ENCODE measurements around the gene EFCAB6. TPM values are rescaled to one million over a fixed set of nuclear protein-coding genes. Genes with fewer than 3 reads are reported as not detected.

Gene EFCAB6
- total and polyA plus RNA-seq, 9 of the 15 experiments (the other 6 are each of a cell fraction or from before 2014, with no cell fraction given) = 0.06 TPM; not detected in 8

- Histone ChIP-seq H3K79me2 (ENCODE audit: control insufficient read depth, insufficient read depth, low read length) (no peaks in the 10 kb centered on the region), H3K9ac (ENCODE audit: insufficient read depth in 1 of 2, low read depth in 2 of 2, low read length in 2 of 2) (no peak overlapping the region), H3K36me3 (ENCODE audit: control insufficient read depth, insufficient read depth, low read length) (no peaks in the 10 kb centered on the region), H2AFZ (ENCODE audit: low read depth, low read length) (no peak overlapping the region), H3K9me1 (ENCODE audit: control insufficient read depth, insufficient read depth, low read length) (no peaks in the 10 kb centered on the region), H3K27ac (ENCODE audit: extremely low read depth, low read depth, low read length) (no peak overlapping the region), H4K20me1 (replicated peaks; ENCODE audit: control insufficient read depth, insufficient read depth, low read length) (no peaks in the 10 kb centered on the region), H3K4me1 (replicated peaks in 1 of 2; ENCODE audit: control insufficient read depth in 2 of 2, insufficient read depth in 2 of 2, low read length in 2 of 2) (no peaks in the 10 kb centered on the region), H3K4me2 (ENCODE audit: insufficient read depth, low read length) (no peak overlapping the region), H3K9me3 (replicated peaks; ENCODE audit: control insufficient read depth, insufficient read depth, low read depth, low read length) (no peaks in the 10 kb centered on the region), H3K27me3 (ENCODE audit: control insufficient read depth in 2 of 2, insufficient read depth in 2 of 2, low read length in 2 of 2) (peaks cover 0 to 18% of the 10 kb centered on the region in 2 experiments; a peak in 2 of 5 replicates), H3K4me3 (no peak overlapping the region)
- ATAC-seq = no peak
- ChIA-PET POLR2A (no interaction called here), CTCF (ENCODE audit: low intra/inter-chr PET ratio) (no interaction called here)
- 13% methylated on average over 8 of the region's 11 CpGs for WGBS (ENCODE audit: insufficient coverage, low coverage, missing lambda C conversion rate)
- intact Hi-C loops (cut with micrococcal nuclease) = no loop called here
- TF ChIP-seq TAF7 (tag; IDR thresholded peaks at IDR 0.05) (no peak), ZFP36 (IDR thresholded peaks at IDR 0.05; ENCODE audit: low read depth, low read length, partially characterized antibody) (peak; percentile 43), E2F8 (IDR thresholded peaks at IDR 0.05; ENCODE audit: low read depth, partially characterized antibody) (no peak), SMARCB1 (IDR thresholded peaks at IDR 0.05; ENCODE audit: insufficient read length, low read depth) (no peak), PYGO2 (tag; IDR thresholded peaks at IDR 0.05) (no peak)
- no peak for DNase-seq (ENCODE audit: extremely low read depth in 1 of 4, low spot score in 3 of 4)
- no TSS peak for BruUV-seq (replicated peaks)
- in situ Hi-C loops (cut with MboI) = no loop called here
- no peak for FAIRE-seq
These were observed 180.9 kb downstream of the EFCAB6 start for GRCh38 chr22:43631201-43631600.

Data from K562 (cell line).